ENCODE results near the gene FLRT1.

FLRT1 gene

GRCh38 chr11:64056213-64056785 lies 20.6 kb downstream of the FLRT1 start:
- no peak for TF ChIP-seq CTCF (conservative IDR thresholded peaks at IDR 0.05; ENCODE audit: low read depth, low read length)
- no peak for DNase-seq (ENCODE audit: low read depth)
- no peak overlapping the region for H3K4me3 ChIP-seq (ENCODE audit: low read length)

GRCh38 chr11:64056861-64057260 lies 21.1 kb downstream of the FLRT1 start:
- no peak for DNase-seq (ENCODE audit: low read depth)
- H3K4me3 ChIP-seq (ENCODE audit: low read length), result no peak overlapping the region
- no peak for TF ChIP-seq CTCF (conservative IDR thresholded peaks at IDR 0.05; ENCODE audit: low read depth, low read length)

- DNase-seq (ENCODE audit: low read depth), result no peak
- no peak overlapping the region for H3K4me3 ChIP-seq (ENCODE audit: low read length)
- no peak for TF ChIP-seq CTCF (conservative IDR thresholded peaks at IDR 0.05; ENCODE audit: low read depth, low read length)
These were observed 22.2 kb downstream of the FLRT1 start for GRCh38 chr11:64057890-64058289.

GRCh38 chr11:64058494-64058893 lies 22.8 kb downstream of the FLRT1 start:
- no peak for DNase-seq (ENCODE audit: low read depth)
- no peak overlapping the region for H3K4me3 ChIP-seq (ENCODE audit: low read length)
- TF ChIP-seq CTCF (conservative IDR thresholded peaks at IDR 0.05; ENCODE audit: low read depth, low read length), result no peak

- DNase-seq (ENCODE audit: low read depth), result no peak
- TF ChIP-seq CTCF (conservative IDR thresholded peaks at IDR 0.05; ENCODE audit: low read depth, low read length), result no peak
- H3K4me3 ChIP-seq (ENCODE audit: low read length), result no peak overlapping the region
These were observed 23.8 kb downstream of the FLRT1 start for GRCh38 chr11:64059339-64060140.

GRCh38 chr11:64060263-64060860 lies 24.6 kb downstream of the FLRT1 start:
- peak overlapping the region; percentile 41 for H3K4me3 ChIP-seq (ENCODE audit: low read length)
- DNase-seq (ENCODE audit: low read depth), result no peak
- no peak for TF ChIP-seq CTCF (conservative IDR thresholded peaks at IDR 0.05; ENCODE audit: low read depth, low read length)

All from retinal pigment epithelial cell (primary cell).